ENCODE results near the gene SPINT4.

DNA sequence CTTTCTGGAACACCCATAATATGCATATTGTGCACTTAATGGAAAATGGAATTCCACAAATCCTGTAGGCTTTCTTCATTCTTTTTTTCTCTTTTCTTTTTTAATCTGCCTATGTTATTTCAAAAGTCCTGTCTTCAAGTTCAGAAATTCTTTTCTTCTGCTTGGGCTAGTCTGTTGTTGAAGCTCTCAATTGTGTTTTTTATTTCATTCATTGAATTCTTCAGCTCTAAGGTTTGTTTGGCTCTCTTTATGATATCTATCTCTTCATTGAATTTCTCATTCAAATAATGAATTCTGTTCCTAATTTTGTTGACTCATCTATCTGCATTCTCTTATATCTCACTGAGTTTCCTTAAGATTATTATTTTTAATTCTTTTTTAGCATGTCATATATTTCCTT is 10.1 kb downstream of the SPINT4 start:
- TF ChIP-seq, protein P1, sequence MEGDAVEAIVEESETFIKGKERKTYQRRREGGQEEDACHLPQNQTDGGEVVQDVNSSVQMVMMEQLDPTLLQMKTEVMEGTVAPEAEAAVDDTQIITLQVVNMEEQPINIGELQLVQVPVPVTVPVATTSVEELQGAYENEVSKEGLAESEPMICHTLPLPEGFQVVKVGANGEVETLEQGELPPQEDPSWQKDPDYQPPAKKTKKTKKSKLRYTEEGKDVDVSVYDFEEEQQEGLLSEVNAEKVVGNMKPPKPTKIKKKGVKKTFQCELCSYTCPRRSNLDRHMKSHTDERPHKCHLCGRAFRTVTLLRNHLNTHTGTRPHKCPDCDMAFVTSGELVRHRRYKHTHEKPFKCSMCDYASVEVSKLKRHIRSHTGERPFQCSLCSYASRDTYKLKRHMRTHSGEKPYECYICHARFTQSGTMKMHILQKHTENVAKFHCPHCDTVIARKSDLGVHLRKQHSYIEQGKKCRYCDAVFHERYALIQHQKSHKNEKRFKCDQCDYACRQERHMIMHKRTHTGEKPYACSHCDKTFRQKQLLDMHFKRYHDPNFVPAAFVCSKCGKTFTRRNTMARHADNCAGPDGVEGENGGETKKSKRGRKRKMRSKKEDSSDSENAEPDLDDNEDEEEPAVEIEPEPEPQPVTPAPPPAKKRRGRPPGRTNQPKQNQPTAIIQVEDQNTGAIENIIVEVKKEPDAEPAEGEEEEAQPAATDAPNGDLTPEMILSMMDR (IDR thresholded peaks at IDR 0.05): no peak
- TF ChIP-seq POLR2A (IDR thresholded peaks at IDR 0.05): no peak
- TF ChIP-seq EP300 (IDR thresholded peaks at IDR 0.05): no peak

All from tibial nerve (tissue), 4 donors.